Cortex of kidney (tissue), 1 donor: ENCODE measurements around the gene CLDN19.
"Not testable (repeated sequence)": the region's sequence is repeated elsewhere in the genome, so short reads cannot be mapped to it uniquely, and the experiment has no call there.

ENCODE experiments used
- DNase-seq: peaks from one replicate; lab custom pipeline; 2025; lab: John Stamatoyannopoulos, UW

Gene CLDN19

DNA sequence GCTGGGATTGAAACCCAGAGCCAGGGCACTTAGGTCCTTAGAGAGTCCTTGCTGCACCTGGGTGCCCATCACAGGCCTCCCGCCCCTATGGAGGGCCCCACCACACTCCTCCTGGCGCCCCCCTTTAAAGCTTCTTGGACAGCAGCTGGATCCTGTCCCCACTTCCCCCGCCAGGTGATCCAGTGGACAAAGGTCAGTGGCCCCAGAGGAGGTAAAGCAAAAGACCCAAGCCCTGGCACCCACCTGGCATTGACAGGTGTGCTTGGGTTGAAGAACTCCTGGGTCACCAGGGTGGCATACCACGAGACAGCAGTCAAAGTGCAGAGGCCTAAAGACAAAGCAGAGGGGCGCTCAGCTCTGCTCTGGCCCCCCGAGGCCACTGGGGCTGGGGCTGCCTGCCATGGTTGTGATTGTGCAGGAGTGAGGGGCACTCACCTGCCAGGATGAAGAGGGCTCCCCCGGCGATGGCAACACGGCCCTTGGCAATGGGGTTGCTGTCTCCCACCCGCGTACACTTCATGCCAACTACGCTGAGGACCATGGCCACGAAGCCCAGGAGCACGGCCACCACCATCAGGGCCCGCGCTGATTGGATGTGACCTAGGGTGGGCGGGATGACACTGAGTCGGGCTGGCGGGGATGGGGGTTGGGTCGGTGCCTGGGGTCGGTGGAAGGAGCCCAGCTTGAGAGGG lies 1.9 kb downstream of the CLDN19 start:
- no peak for DNase-seq

DNA sequence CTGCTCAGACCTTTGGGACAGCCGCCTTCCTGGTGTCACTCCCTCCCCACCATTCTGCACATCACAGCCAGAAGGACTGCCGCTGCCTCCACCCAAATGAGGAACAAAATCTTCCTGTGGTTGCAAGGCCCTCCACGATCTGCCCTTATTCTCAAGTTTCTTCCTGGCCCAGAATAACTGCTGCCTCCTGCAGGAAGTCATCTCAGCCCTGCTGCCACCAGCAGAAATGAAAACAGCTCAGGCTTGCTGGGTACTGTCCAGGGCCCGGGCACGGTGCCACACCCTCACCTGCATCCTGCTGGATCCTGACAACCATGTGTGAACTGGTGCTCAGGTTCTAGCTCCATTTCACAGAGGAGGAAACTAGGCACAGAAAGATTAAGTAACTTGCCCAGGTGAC lies 2.8 kb downstream of the CLDN19 start:
- DNase-seq = no peak

DNA sequence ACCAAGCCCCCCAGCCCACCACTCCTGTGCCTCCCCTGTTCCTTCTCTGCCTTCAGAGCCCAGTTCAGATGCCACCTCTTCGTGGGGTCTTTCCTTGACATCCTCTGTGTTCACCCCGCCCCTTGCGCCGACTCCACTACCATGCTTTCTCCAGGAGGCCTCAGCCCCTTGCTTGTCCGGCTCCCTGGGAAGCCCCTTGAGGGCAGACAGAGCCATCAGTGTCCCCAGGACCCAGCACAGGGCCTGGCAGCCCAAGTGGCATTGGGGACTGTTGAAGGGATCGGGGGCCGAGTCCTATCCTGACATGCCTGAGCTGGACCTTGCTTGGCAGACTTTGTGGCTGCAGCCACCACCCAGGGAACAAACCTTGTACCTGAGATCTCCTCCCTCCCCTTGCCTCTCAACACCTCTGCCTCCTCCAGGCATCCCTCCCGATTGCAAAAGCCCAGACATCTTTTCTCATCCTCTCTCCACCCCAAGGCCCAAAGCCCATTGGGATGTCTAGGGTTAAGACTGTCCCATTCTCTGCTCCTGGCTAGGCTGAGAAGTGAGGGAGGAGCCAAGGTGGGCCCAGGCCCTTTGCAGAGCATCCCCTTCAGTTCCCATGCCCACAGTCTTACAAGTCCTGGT lies 3.4 kb downstream of the CLDN19 start:
- DNase-seq = no peak

DNA sequence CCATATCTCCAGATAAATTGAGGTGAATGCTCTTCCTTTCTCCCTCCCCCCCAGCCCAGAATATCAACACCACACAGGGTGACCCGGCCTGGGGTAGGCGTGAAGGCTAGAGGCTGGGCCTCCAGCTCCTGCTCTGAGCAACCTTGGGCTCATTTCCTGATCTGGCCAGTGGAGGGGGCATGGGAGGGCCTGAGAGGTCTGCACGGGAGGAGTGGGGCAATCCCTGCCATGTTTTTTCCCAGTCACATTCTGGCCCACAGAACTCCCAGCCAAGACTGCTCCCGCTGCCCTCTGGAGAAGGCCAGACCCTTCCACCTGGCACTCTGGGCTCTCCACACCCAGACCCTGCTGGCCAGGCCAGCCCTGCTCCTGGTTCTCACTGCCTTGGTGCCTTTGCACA lies 3.9 kb downstream of the CLDN19 start:
- no peak for DNase-seq

DNA sequence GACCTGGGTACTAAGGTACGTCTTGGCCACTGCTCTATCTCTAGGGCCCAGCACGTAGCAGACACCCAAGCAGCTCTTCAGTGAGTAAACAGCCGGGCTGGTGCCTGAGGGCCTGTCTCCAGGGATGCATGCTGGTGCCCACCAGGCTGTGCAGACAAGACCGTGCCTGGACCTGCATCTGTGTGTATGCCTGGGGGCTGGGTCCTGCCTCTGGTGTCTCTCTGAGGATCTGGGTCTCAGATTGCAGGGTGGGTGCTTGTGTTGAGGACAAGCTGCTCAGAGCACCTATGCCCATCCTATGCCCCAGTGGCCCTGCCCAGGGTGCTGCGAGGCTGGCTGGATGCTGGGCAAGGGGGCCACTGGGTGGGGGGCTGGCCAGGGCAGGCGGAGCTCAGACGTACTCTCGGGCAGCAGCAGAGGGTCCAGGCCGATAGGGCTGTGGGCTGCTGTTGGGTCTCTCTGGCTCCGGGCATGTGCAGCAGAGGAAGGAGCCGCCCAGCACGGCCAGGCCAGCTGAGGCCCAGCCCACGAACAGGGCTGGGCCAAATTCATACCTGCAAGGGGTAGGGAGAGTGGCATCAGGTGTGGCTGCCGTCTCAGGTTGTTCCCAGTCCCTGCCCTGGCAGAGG lies 4.4 kb downstream of the CLDN19 start:
- DNase-seq = no peak

DNA sequence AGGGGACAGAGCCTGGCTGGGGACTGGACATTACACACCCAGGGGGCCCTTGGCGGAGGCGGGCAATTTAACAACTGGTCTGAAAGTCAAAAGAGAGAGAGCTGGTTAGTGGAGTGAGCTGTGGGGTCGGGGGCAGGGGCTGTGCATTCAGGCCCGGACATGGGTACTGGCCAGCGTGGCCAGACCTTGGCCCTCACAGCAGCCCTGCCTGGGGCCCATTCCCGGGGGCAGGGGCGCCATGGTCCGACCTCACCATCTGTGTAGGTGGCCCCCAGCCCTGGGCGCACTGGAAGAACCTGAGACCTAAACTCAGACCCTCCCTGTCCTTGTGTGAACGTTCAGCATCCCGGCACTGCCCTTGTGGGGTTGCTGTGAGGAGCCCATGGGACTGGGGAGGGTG lies 5.0 kb downstream of the CLDN19 start:
- no peak for DNase-seq

DNA sequence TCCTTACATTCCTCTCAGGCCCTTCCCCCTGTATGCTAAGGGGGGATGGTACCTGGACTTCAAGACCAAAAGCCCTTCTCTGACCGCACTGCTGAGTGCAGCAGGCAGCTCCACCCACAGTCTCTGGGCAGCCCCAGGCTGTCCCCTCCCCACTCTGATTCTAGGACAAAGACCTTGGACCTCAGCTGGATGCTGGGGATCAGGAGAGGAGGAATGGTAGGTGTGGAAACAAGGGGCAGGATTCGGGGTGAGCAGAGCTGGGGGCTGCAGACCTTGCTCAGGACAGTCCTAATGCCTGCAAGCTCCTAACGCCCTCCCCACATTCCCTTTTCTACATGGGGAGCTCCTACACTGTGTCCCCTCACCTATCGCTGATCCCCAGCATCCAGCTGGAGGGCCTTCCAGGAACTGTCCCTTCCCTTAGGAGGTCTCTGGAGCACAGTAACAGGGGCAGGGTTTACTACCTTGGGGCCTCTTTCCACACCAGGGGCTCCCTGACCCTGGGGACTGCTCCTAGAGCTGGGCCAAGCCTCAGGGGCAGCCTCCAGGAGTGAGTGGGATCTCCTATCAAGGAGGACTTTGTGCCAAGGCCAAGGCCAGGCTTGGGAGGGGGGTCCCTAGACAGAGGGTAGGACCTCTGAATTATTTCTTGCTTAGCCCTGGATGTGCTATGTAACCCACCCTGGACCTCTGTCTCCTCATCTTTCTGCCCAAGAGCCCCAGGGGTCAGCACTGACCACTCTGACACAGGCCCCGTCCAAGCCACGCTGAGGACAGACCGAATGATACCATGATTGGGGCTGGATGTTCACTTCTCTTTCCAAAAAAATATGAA lies 5.6 kb downstream of the CLDN19 start:
- no peak for DNase-seq

DNA sequence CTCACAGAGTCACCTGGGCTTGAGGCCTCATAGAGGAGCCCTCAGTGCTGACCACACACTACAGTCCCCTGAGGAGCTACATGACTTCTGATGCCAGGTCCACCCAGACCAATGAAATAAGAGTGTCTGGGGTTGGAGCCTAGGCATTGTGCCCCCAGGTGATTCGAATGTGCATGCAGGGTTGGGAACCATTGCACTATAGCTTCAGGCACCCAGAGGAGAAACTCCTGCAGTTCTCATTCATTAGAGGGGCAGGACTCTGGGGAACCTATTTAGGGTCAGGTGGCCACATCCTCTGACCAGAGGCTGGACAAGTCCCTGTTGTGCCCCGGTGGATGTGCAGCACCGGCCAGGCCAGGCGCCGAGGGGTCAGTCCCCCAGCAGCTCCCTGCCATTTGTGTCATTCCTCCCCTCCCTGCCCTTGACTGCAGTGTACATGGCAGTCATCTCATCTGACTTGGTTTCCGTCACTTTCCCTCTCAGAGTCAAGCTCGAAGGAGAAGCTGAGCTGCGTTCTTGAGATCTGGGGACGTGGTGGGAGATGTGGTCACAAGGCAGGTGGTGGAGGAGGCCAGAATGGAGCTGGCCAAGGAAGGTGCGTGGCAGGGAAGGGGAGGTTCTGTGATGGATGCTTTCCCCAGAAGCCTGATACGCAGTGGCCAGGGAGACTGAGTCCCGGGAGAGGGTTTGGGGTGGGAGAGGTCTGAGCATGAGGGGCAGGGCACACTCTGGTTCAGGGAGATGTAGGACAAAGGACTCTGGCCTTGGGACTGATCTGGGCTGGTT lies 6.4 kb downstream of the CLDN19 start:
- no peak for DNase-seq

DNA sequence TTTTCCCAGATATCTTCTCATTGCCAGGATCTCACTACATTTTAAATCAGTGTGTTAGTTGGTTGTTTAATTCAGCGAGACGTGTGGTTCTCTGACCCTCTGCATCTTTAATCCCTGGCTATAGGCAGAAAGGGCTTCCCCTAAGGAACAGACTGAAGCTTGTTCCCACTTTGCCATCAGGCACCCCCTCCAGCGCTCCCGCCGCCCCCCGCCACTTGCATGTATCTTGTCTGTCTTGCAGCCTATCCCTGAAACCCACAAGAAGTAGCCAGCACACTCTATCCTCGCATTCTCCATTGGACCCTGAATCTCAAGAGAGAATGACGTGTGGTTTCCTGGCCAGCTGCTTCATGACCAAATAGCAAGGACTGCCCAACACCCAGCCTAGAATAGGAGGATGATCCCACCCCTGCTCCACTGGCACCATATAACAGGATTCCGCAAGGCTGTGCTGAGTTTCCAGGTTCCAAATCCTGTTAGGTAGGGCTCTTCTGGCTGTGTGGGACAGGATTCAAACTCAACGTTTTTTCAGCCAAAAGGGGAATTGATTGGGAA lies 7.8 kb downstream of the CLDN19 start:
- DNase-seq = no peak

DNA sequence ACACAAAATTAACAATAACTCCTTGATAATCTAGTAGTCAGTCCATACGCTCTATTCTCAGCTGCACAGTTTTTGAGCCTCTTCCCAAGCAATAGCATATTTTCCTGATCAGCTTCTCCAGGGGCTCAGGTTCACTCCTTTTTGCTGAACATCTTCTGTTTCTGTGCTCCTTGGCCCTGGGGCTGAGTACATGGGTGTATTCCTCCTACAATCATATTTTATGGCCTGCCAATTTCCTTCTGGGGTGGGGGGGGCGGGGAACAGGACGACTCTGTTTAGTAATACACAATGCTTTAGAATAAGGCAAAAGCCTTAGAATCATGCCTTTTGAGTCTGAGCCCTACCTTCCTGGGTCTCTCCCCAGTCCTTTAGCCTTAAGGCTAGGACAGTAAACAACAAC lies 8.5 kb downstream of the CLDN19 start:
- DNase-seq = no peak

DNA sequence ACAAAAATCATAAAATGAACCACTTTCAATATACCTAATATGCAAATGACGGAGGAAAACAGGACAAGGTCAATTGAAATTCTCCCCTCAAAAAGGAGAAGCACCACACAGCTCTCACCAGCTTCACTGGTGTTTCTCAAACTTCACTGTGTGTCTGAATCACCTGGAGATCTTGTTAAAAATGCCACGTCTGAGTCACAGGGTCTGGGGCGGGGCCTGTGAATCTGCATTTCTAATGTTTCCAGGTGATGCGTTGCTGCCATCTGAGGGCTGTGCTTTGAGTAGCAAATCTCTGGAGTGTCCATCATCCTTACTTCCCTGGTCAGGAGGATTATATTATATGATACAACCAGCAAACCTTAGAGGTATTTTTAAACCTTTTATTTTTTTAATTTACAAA lies 9.0 kb downstream of the CLDN19 start:
- no peak for DNase-seq

DNA sequence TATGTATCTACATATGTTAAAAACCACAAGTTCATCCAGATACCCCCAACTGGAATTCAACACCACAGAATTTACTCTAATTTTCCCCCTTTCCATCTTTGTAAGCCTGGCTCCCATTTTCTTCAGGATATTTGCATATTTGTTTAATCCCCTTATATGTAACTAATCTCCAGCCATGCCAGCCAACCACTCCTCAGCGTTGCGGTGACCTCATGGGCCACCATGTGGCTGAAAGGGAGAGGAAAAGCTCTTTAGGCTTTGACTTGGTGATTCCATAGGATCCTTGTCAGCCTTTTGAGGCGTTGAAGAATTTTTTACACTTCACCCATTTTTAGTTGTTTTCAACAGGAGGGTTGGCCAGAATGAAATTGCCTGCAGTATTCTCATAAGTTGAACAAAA lies 10.0 kb downstream of the CLDN19 start:
- no peak for DNase-seq

DNA sequence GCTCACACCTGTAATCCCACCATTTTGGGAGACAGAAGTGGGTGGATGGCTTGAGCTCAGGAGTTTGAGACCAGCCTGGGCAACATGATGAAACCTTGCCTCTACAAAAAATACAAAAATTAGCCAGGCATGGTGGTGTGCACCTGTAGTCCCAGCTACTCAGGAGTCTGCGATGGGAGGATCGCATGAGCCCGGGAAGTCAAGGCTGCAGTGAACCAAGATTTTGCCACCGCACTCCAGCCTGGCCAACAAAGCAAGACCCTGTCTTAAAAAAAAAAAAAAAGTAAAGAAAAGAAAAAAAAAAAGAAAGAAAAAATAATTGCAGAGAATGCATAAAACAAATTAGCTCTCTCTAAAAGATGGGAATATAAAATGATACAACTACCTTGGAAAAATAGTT lies 14.2 kb downstream of the CLDN19 start:
- DNase-seq = not testable (repeated sequence)

DNA sequence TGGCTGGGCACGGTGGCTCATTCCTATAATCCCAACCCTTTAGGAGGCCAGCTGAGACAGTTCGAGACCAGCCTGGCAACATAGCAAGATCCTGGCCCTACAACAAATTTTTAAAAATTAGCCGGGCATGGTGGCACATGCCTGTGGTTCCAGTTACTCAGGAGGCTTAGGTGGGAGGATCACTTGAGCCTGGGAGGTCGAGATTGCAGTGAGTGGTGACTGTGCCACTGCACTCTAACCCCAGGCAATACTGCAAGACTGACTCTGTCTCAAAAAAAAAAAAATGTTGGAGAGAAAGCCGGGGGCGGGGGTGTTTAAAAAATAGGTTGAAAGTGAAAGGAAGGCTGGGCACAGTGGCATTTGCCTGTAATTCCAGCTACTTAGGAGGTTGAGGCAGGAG lies 16.5 kb downstream of the CLDN19 start:
- no peak for DNase-seq

DNA sequence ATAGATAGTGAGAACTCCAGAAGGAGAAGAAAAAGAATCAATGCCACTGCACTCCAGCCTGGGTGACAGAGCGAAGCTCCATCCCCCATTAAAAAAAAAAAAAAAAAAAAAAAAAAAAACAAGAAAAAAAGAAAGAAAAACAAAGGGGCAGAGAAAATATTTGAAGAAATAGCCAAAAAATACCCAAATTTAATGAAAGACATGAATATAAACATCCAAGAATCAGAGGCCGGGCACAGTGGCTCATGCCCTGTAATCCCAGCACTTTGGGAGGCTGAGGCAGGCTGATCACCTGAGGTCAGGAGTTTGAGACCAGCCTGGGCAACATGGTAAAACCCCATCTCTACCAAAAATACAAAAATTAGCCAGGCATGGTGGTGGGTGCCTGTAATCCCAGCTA lies 17.6 kb downstream of the CLDN19 start:
- not testable (repeated sequence) for DNase-seq

DNA sequence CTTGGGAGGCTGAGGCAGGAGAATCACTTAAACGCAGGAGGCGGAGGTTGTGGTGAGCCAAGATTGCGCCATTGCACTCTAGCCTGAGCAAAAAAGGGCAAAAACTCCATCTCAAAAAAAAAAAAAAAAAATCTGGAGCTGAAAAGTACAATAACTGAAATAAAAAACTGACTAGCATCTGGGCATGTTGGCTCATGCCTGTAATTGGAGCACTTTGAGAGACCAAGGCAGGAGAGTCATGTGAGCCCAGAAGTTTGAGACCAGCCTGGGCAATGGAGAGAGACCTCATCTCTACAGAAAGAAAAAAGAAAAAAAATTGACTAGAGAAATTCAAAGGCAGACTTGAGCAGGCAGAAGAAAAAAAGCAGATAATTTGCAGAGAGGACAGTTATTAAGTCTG lies 18.1 kb downstream of the CLDN19 start:
- DNase-seq = no peak

DNA sequence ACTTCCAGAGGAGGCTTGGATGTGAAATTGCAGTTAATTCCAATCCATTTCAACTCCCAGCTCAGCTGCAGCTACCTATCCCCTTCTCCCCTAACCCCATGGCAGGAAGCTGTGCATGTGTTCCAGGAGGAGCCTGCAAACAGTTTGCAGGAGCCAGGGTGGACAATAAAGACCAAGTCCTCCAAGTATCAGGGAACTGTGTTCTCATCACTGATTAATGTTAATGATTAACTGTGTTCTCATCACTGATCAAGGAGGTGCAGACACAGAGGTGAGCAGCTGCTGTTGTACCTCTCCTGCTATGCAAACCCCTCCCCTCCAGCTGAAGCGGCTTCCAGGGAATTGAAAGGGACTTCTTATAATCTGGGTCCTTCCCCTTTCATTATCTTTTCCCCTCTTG lies 19.2 kb downstream of the CLDN19 start:
- no peak for DNase-seq

DNA sequence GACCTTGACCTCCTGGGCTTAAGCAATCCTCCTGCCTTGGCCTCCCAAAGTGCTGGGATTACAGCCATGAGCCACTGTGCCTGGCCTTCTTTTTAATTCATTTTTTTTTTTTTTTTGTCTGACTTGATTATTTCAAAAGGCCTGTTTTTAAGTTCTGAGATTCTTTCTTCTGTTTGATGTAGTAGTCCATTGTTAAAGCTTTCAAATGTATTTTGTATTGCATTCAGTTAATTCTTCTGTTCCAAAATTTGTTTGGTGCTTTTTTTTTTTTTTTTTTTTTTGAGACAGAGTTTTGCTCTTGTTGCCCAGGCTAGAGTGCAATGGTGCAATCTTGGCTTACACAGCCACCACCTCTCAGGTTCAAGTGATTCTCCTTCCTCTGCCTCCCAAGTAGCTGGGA lies 25.6 kb downstream of the CLDN19 start:
- not testable (repeated sequence) for DNase-seq

DNA sequence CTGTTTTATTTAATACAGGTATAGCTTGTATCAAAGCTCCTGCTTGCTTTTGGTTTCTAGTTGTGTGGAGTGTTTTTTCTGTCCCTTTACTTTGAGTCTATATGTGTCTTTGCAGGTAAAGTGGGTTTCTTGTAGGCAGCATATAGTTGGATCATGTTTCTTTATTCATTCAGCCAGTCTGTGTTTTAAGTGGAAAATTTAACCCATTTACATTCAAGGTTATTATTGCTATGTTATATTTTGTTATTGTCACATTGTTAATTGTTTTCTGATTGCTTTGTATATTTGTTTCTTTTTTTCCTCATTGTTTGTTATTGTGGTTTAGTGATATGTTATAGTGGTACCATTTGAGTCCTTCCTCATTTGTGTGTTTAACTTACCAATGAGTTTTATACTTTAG lies 26.7 kb downstream of the CLDN19 start:
- no peak for DNase-seq

DNA sequence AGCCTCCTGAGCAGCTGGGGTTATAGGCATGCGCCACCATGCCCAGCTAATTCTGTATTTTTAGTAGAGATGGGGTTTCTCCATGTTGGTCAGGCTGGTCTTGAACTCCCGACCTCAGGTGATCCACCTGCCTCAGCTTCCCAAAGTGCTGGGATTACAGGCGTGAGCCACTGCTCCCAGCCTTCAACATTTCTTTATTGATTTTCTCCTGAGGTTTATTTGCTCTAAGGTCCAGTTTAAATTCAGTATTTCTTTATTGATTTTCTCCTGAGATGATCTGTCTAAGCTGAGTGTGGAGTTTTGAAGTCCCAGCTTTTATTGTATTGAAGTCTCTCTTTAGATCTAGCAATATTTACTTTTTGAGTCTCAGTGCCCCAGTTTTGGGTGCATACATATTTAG lies 27.2 kb downstream of the CLDN19 start:
- not testable (repeated sequence) for DNase-seq

DNA sequence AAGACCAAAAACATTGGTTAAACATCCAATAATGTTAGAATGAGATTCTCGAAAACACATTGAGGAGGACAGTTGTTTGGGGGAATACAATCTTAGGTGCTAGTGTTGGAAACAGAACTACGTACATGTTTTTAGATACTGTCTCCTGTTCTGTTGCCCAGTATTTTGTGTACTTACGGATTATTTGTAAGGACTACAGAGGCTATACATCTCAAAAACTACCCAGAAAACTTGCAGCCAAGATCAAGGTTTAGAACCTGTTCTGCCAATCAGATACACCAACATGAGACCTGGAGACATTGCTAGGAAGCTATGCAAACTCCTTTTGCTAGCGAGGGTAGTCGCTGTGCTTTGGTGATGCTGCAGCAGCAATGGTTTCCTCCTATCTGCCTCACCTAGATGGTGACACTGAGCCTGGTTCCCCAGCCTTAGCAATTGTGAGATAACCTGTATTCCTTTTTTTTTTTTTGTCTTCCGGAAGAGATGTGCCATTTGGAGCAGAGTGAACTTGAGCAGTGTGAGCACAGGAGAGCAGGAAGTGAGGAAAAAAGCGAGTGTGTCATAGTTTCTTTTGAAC lies 36.1 kb downstream of the CLDN19 start:
- no peak for DNase-seq
